ENCODE data around the gene ASAP3.

The ASAP3 gene

DNA sequence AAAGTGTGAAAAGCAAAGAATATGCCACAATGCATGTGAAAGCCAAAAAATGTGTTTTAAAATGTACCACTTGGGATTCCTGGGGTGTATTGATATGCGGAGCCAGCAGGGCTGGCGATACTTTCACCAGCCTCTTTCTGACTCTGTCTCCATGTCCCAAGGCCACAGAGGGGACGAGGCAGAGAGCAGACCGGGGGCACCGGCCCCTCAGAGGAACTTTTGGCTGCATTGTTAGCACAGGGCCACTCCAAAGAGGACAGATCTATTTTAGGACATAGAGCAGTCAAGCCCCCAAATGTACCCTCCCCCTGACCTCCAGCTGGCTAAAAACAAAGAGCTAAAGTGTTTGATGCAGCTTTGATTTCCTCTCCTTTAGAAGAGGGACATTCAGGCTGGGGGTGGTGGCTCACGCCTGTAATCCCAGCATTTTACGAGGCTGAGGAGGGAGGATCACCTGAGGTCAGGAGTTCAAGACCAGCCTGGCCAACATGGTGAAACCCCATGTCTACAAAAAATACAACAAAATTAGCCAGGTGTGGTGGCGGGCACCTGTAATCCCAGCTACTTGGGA is 88.7 kb downstream of the ASAP3 start:
- Histone ChIP-seq H3K4me3 (ENCODE audit: low read depth, low read length) (peak overlapping the region; percentile 44), H2AFZ (ENCODE audit: low read length, unreplicated experiment) (peak overlapping the region; percentile 57), H3K79me2 (ENCODE audit: control insufficient read depth, insufficient read depth, low read length, unreplicated experiment) (no peaks in the 10 kb centered on the region), H3K4me1 (ENCODE audit: control insufficient read depth, insufficient read depth, low read length, unreplicated experiment) (peaks cover 25% of the 10 kb centered on the region), H3K27me3 (ENCODE audit: insufficient read depth, low read length) (no peaks in the 10 kb centered on the region), H3K36me3 (ENCODE audit: insufficient read depth, low read length) (no peaks in the 10 kb centered on the region), H3K27ac (ENCODE audit: low read depth, low read length) (peak overlapping the region; percentile 90)

DNA sequence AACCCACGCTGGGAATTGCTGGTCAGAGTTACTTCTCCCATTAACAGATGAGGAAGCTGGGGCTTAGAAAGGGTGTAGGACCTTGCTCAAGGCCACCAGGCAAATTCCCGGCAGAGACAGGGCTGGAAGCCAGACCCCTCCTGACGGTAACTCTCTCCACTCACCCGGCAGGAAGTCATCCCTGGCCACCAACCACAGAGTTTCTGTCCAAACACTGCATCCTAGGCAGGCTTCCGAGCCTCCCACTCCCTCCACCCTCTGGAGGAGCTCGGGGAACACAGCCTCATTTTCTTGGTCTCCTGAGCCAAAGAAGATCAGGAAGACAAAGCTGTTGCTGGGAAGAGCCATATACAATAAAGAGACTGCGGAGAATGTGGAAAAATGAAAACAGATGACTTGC is 89.3 kb downstream of the ASAP3 start:
- Histone ChIP-seq H3K4me1 (ENCODE audit: control insufficient read depth, insufficient read depth, low read length, unreplicated experiment) (peaks cover 25% of the 10 kb centered on the region), H3K27ac (ENCODE audit: low read depth, low read length) (peak overlapping the region; percentile 90), H2AFZ (ENCODE audit: low read length, unreplicated experiment) (peak overlapping the region; percentile 57), H3K36me3 (ENCODE audit: insufficient read depth, low read length) (no peaks in the 10 kb centered on the region), H3K4me3 (ENCODE audit: low read depth, low read length) (peak overlapping the region; percentile 44), H3K27me3 (ENCODE audit: insufficient read depth, low read length) (no peaks in the 10 kb centered on the region), H3K79me2 (ENCODE audit: control insufficient read depth, insufficient read depth, low read length, unreplicated experiment) (no peaks in the 10 kb centered on the region)

DNA sequence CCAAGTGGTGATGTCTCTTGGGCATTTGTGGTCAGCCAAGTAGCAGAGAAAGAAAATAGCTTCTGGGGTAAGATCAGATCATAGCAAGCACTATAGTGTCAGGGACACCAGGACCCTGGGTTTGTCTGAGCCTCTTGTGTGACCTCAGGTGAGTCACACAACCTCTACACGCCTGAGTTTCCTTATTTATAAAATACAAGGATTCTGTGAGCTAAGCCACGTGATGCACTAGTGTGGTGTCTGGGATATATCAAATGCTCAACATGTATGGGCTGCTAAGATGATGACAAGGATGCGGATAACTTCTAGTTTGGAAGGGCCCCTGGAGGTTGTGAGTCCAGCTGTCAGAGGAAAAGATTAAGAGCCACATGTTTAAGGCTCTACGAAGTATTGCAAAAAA is 89.8 kb downstream of the ASAP3 start:
- peak overlapping the region; percentile 57 for H2AFZ ChIP-seq (ENCODE audit: low read length, unreplicated experiment)
- peak overlapping the region; percentile 44 for H3K4me3 ChIP-seq (ENCODE audit: low read depth, low read length)
- H3K36me3 ChIP-seq (ENCODE audit: insufficient read depth, low read length): no peaks in the 10 kb centered on the region
- H3K27ac ChIP-seq (ENCODE audit: low read depth, low read length): peak overlapping the region; percentile 90
- no peaks in the 10 kb centered on the region for H3K27me3 ChIP-seq (ENCODE audit: insufficient read depth, low read length)
- H3K4me1 ChIP-seq (ENCODE audit: control insufficient read depth, insufficient read depth, low read length, unreplicated experiment): peaks cover 25% of the 10 kb centered on the region
- no peaks in the 10 kb centered on the region for H3K79me2 ChIP-seq (ENCODE audit: control insufficient read depth, insufficient read depth, low read length, unreplicated experiment)

GRCh38 chr1:23393706-23394105 is 90.3 kb downstream of the ASAP3 start:
- H3K79me2 ChIP-seq (ENCODE audit: control insufficient read depth, insufficient read depth, low read length, unreplicated experiment): no peaks in the 10 kb centered on the region
- peak overlapping the region; percentile 35 for H2AFZ ChIP-seq (ENCODE audit: low read length, unreplicated experiment)
- peak overlapping the region; percentile 44; the same call in 1 of the 2 replicates for H3K4me3 ChIP-seq (ENCODE audit: low read depth, low read length)

GRCh38 chr1:23392125-23392855 is 91.7 kb downstream of the ASAP3 start:
- no peak overlapping the region for H3K27ac ChIP-seq (ENCODE audit: low read depth, low read length)
- H3K36me3 ChIP-seq (ENCODE audit: insufficient read depth, low read length): no peaks in the 10 kb centered on the region

More at GRCh38 chr1:23393706-23394105, 90.3 kb downstream of the ASAP3 start:
- peaks cover 25% of the 10 kb centered on the region for H3K4me1 ChIP-seq (ENCODE audit: control insufficient read depth, insufficient read depth, low read length, unreplicated experiment)
- no peaks in the 10 kb centered on the region for H3K36me3 ChIP-seq (ENCODE audit: insufficient read depth, low read length)
- peak overlapping the region; percentile 90 for H3K27ac ChIP-seq (ENCODE audit: low read depth, low read length)
- H3K27me3 ChIP-seq (ENCODE audit: insufficient read depth, low read length): no peaks in the 10 kb centered on the region

DNA sequence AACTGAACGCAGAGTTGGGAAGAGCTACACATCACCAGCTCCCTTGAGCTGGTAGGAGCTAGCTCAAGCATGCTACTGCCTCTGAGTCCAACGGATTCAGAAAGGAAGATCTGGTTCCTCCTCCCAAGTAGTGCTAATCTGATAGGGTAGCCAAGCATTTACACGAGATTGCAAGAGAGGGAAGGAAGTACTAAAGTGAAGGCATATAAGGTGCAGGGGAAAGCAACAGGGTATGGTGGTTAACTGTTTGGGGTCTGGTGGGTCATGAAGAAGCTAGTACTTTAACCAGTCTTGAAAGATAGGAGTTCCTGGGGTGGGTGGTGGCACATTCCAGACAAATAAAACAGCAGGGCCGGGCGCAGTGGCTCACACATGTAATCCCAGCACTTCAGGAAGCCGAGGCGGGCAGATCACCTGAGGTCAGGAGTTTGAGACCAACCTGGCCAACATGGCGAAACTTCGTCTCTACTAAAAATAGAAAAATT is 94.1 kb downstream of the ASAP3 start:
- no peaks in the 10 kb centered on the region for H3K79me2 ChIP-seq (ENCODE audit: control insufficient read depth, insufficient read depth, low read length, unreplicated experiment)
- H3K4me1 ChIP-seq (ENCODE audit: control insufficient read depth, insufficient read depth, low read length, unreplicated experiment): peaks cover 27% of the 10 kb centered on the region
- no peaks in the 10 kb centered on the region for H3K36me3 ChIP-seq (ENCODE audit: insufficient read depth, low read length)
- no peak overlapping the region for H2AFZ ChIP-seq (ENCODE audit: low read length, unreplicated experiment)
- no peak overlapping the region for H3K4me3 ChIP-seq (ENCODE audit: low read depth, low read length)
- no peak overlapping the region for H3K27ac ChIP-seq (ENCODE audit: low read depth, low read length)
- no peaks in the 10 kb centered on the region for H3K27me3 ChIP-seq (ENCODE audit: insufficient read depth, low read length)

More at GRCh38 chr1:23392125-23392855, 91.7 kb downstream of the ASAP3 start:
- H3K27me3 ChIP-seq (ENCODE audit: insufficient read depth, low read length): no peaks in the 10 kb centered on the region
- no peaks in the 10 kb centered on the region for H3K79me2 ChIP-seq (ENCODE audit: control insufficient read depth, insufficient read depth, low read length, unreplicated experiment)
- no peak overlapping the region for H3K4me3 ChIP-seq (ENCODE audit: low read depth, low read length)
- peaks cover 25% of the 10 kb centered on the region for H3K4me1 ChIP-seq (ENCODE audit: control insufficient read depth, insufficient read depth, low read length, unreplicated experiment)
- no peak overlapping the region for H2AFZ ChIP-seq (ENCODE audit: low read length, unreplicated experiment)

DNA sequence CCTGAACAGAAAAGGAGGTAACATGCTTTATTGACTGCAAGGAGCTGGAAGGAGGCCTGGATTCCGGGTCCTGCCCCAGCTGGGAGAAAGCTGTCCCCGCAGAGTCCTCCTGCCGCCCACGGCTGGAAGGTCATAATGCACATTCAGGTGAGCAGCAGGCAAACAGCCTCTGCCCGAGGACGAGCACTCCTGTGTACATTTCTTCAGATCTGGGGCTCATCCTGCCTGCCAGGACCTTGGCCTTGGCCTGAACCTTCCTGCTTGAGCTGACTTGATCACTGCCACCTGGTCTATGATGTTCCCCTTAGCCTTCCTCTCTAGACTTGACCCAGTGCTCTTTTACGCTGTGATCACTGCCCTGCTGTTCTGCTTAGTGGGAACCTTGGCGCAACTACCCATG is 96.5 kb downstream of the ASAP3 start:
- no peak overlapping the region for H3K4me3 ChIP-seq (ENCODE audit: low read depth, low read length)
- H3K79me2 ChIP-seq (ENCODE audit: control insufficient read depth, insufficient read depth, low read length, unreplicated experiment): no peaks in the 10 kb centered on the region
- H2AFZ ChIP-seq (ENCODE audit: low read length, unreplicated experiment): no peak overlapping the region
- H3K27ac ChIP-seq (ENCODE audit: low read depth, low read length): no peak overlapping the region
- no peaks in the 10 kb centered on the region for H3K27me3 ChIP-seq (ENCODE audit: insufficient read depth, low read length)
- no peaks in the 10 kb centered on the region for H3K36me3 ChIP-seq (ENCODE audit: insufficient read depth, low read length)
- peaks cover 21% of the 10 kb centered on the region for H3K4me1 ChIP-seq (ENCODE audit: control insufficient read depth, insufficient read depth, low read length, unreplicated experiment)

DNA sequence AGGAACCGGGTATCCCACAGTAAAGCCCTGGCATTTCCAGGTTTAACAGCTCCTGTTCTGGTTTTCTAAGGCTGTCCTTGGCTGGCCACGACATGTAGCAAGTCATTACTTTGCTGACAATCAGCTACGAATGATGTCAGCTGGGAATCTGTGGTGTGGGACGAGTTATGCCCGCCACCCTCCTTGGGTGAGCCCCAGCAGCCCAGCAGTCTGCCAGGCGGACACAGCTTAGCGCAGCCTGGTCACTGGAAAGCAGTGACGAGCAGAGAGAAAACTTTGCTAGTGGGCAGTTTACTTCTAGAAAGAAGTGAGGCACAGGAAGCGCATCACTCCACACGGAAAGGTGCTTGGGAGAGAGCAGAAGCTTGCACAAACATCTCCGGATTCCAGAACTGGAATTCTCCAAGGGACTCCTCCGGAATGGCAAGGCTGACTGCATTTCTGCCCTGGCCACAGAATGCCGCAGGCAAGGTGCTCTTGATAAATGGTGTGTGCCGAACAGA is 98.8 kb downstream of the ASAP3 start:
- Histone ChIP-seq H3K79me2 (ENCODE audit: control insufficient read depth, insufficient read depth, low read length, unreplicated experiment) (no peaks in the 10 kb centered on the region), H3K4me1 (ENCODE audit: control insufficient read depth, insufficient read depth, low read length, unreplicated experiment) (peaks cover 21% of the 10 kb centered on the region), H3K27ac (ENCODE audit: low read depth, low read length) (peak overlapping the region; percentile 38; the same call in 1 of the 2 replicates), H3K36me3 (ENCODE audit: insufficient read depth, low read length) (no peaks in the 10 kb centered on the region), H3K4me3 (ENCODE audit: low read depth, low read length) (no peak overlapping the region), H3K27me3 (ENCODE audit: insufficient read depth, low read length) (no peaks in the 10 kb centered on the region), H2AFZ (ENCODE audit: low read length, unreplicated experiment) (no peak overlapping the region)

GRCh38 chr1:23384312-23385058 is 99.5 kb downstream of the ASAP3 start:
- Histone ChIP-seq H3K27ac (ENCODE audit: low read depth, low read length) (peak overlapping the region; percentile 38; the same call in 1 of the 2 replicates), H3K4me3 (ENCODE audit: low read depth, low read length) (no peak overlapping the region), H3K79me2 (ENCODE audit: control insufficient read depth, insufficient read depth, low read length, unreplicated experiment) (no peaks in the 10 kb centered on the region), H3K36me3 (ENCODE audit: insufficient read depth, low read length) (no peaks in the 10 kb centered on the region), H3K4me1 (ENCODE audit: control insufficient read depth, insufficient read depth, low read length, unreplicated experiment) (peaks cover 21% of the 10 kb centered on the region), H3K27me3 (ENCODE audit: insufficient read depth, low read length) (no peaks in the 10 kb centered on the region), H2AFZ (ENCODE audit: low read length, unreplicated experiment) (no peak overlapping the region)

DNA sequence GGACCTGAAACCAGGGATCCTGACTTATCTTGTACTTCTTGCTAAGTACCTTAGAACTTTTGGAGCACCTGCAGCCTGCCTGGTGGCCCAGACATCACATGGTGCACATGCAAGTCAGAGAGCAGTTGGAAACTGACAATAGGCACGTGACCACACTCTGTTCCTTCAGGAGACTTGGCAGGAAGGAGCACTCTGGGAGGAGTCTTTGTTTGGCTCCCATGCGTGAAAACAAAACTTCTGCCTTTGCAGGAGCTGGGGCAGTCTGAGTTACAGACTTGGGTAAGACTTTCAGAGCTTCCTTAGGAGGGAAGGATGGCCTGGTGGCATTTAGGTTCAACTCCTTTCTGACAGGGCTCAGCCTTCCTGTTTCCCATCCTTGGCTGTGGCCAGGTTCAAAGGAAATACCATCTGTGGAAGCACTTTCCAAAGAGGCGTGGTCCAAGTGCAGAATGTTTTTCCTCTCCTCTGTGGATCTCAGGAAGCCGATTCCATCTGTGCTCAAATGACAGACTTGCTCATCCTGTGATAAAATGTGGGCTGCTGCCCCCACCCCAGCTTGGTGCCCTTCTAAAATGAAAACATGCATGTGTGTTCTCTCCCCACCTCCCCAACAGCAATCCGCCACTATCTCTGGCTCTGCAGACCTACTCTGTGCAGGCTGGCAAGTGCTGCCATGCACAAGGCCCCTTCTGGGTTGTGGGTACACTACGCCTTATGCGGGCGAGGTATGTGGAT is 100.2 kb downstream of the ASAP3 start:
- Histone ChIP-seq H3K4me3 (ENCODE audit: low read depth, low read length) (no peak overlapping the region), H3K36me3 (ENCODE audit: insufficient read depth, low read length) (no peaks in the 10 kb centered on the region), H3K79me2 (ENCODE audit: control insufficient read depth, insufficient read depth, low read length, unreplicated experiment) (no peaks in the 10 kb centered on the region), H3K27me3 (ENCODE audit: insufficient read depth, low read length) (no peaks in the 10 kb centered on the region), H3K27ac (ENCODE audit: low read depth, low read length) (no peak overlapping the region), H2AFZ (ENCODE audit: low read length, unreplicated experiment) (no peak overlapping the region), H3K4me1 (ENCODE audit: control insufficient read depth, insufficient read depth, low read length, unreplicated experiment) (peaks cover 21% of the 10 kb centered on the region)

All from ACC112 (cell line).